Measurements from ENCODE around the gene DUSP22. TPM values are rescaled to one million over a fixed set of nuclear protein-coding genes. Genes with fewer than 3 reads are reported as not detected.

Gene DUSP22
- polyA plus RNA-seq, 1 of the 3 experiments (the other 2 are of a cell fraction) = 6.8 TPM

GRCh38 chr6:250676-251075 is 41.6 kb upstream of the DUSP22 start:
- H3K4me2 ChIP-seq = no peak overlapping the region
- CTCF ChIA-PET = no interaction called here
- no peaks in the 10 kb centered on the region for H4K20me1 ChIP-seq (ENCODE audit: insufficient read depth)
- H3K9ac ChIP-seq = no peak overlapping the region
- no peaks in the 10 kb centered on the region for H3K4me1 ChIP-seq (ENCODE audit: control insufficient read depth in 1 of 2, insufficient read depth in 2 of 2, low read depth in 1 of 2, low read length in 1 of 2)
- no peak overlapping the region for H3K4me3 ChIP-seq (ENCODE audit: low read depth in 2 of 2, low read length in 1 of 2)
- no peaks in the 10 kb centered on the region for H3K9me3 ChIP-seq
- H3K27ac ChIP-seq (ENCODE audit: low read depth in 2 of 2, low read length in 1 of 2) = no peak overlapping the region
- H2AFZ ChIP-seq (ENCODE audit: low read depth) = no peak overlapping the region
- no peak for DNase-seq
- POLR2A ChIA-PET = no interaction called here
- no peaks in the 10 kb centered on the region for H3K79me2 ChIP-seq (ENCODE audit: insufficient read depth)
- H3K36me3 ChIP-seq (replicated peaks in 1 of 2; ENCODE audit: control insufficient read depth in 1 of 2, insufficient read depth in 2 of 2, low read length in 1 of 2) = no peaks in the 10 kb centered on the region
- no peaks in the 10 kb centered on the region for H3K9me2 ChIP-seq
- H3F3A ChIP-seq (replicated peaks; ENCODE audit: insufficient read depth) = no peaks in the 10 kb centered on the region
- peaks cover 36% of the 10 kb centered on the region; the same call in 1 of the 2 replicates for H3K27me3 ChIP-seq (ENCODE audit: insufficient read depth)
- TF ChIP-seq MEF2A (IDR thresholded peaks at IDR 0.05; ENCODE audit: borderline replicate concordance, low read depth) = no peak

DNA sequence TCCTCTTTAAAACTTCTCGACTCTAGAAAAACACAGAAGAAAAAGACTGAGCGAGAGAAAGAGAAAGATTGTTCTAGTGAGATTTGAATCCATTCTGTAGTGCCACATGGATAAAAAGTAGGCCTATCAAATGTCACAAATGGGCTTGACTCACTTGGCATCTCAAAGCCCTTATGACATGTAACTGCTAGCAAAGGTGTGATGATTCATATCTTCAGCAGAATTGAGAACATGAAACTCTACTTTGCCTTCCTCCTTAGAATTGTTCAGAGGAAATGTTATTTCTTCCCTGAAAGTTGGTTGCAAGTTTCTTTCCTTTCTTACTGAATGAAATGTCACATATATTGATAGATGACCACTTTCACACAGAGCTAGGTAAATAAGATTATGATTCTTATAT is 40.4 kb upstream of the DUSP22 start:
- Histone ChIP-seq H3K9me3 (no peaks in the 10 kb centered on the region), H3K27ac (ENCODE audit: low read depth in 2 of 2, low read length in 1 of 2) (no peak overlapping the region), H3K4me1 (ENCODE audit: control insufficient read depth in 1 of 2, insufficient read depth in 2 of 2, low read depth in 1 of 2, low read length in 1 of 2) (no peaks in the 10 kb centered on the region), H3K9ac (no peak overlapping the region), H3K36me3 (replicated peaks in 1 of 2; ENCODE audit: control insufficient read depth in 1 of 2, insufficient read depth in 2 of 2, low read length in 1 of 2) (no peaks in the 10 kb centered on the region), H2AFZ (ENCODE audit: low read depth) (no peak overlapping the region), H3K4me3 (ENCODE audit: low read depth in 2 of 2, low read length in 1 of 2) (no peak overlapping the region), H3K79me2 (ENCODE audit: insufficient read depth) (no peaks in the 10 kb centered on the region), H4K20me1 (ENCODE audit: insufficient read depth) (no peaks in the 10 kb centered on the region), H3K27me3 (ENCODE audit: insufficient read depth) (peaks cover 42% of the 10 kb centered on the region; the same call in 1 of the 2 replicates), H3K9me2 (no peaks in the 10 kb centered on the region), H3F3A (replicated peaks; ENCODE audit: insufficient read depth) (no peaks in the 10 kb centered on the region), H3K4me2 (no peak overlapping the region)
- 1% methylated on average over 2 of the region's 2 CpGs for WGBS (ENCODE audit: low lambda C conversion rate)
- TF ChIP-seq YY1 (IDR thresholded peaks at IDR 0.05; ENCODE audit: low read depth) (no peak), RFX5 (IDR thresholded peaks at IDR 0.05; ENCODE audit: low read length) (no peak), SIN3A (IDR thresholded peaks at IDR 0.05; ENCODE audit: borderline replicate concordance, low read depth, low read length) (no peak), GABPA (IDR thresholded peaks at IDR 0.05; ENCODE audit: low read depth) (no peak)
- CTCF ChIA-PET = no interaction called here
- POLR2A ChIA-PET = no interaction called here
- DNase-seq = no peak

DNA sequence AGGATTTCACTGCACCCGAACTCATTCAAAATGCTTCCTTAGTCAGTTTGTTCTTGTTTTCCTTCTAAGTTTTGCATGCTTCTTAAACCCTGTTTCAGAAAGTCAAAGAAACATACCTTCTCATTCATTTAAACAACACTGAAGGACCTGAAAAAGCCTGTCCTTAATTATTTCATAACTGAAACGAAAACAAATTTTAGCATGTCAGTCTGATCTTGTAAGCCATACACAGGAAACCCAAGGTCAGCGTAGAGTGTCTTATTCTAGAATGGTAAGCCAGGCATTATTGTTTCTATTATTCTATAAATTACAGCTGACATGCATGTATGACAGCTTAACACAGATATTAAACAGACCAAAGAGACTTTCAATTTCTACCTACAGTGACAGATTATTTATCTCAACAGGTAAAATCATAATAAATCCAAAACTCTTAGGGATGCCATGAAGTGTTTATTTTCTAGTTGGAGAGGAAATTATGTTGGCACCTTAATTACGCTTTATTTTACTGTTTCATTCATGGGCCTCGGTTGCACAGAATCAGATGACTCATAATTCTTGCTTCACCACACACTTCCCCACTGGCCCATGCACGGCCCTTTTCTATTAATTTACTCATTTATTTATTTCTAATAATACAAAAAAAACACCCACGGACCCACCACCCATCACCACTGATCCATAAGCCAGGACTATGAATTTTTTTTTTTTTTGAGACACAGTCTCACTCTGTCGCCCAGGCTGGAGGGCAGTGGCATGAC is 39.3 kb upstream of the DUSP22 start:
- no peak overlapping the region for H2AFZ ChIP-seq (ENCODE audit: low read depth)
- H3F3A ChIP-seq (replicated peaks; ENCODE audit: insufficient read depth) = no peaks in the 10 kb centered on the region
- no peaks in the 10 kb centered on the region for H3K36me3 ChIP-seq (replicated peaks in 1 of 2; ENCODE audit: control insufficient read depth in 1 of 2, insufficient read depth in 2 of 2, low read length in 1 of 2)
- CTCF ChIA-PET = no interaction called here
- H3K9me3 ChIP-seq = no peaks in the 10 kb centered on the region
- WGBS (ENCODE audit: low lambda C conversion rate) = 18% methylated on average over 8 of the region's 8 CpGs
- no peak overlapping the region for H3K4me3 ChIP-seq (ENCODE audit: low read depth in 2 of 2, low read length in 1 of 2)
- no peak overlapping the region for H3K4me2 ChIP-seq
- no peaks in the 10 kb centered on the region for H3K9me2 ChIP-seq
- H3K27ac ChIP-seq (ENCODE audit: low read depth in 2 of 2, low read length in 1 of 2) = no peak overlapping the region
- POLR2A ChIA-PET = no interaction called here
- no peak overlapping the region for H3K9ac ChIP-seq
- DNase-seq = no peak
- no peaks in the 10 kb centered on the region for H4K20me1 ChIP-seq (ENCODE audit: insufficient read depth)
- H3K4me1 ChIP-seq (ENCODE audit: control insufficient read depth in 1 of 2, insufficient read depth in 2 of 2, low read depth in 1 of 2, low read length in 1 of 2) = no peaks in the 10 kb centered on the region
- peaks cover 40% of the 10 kb centered on the region; the same call in 1 of the 2 replicates for H3K27me3 ChIP-seq (ENCODE audit: insufficient read depth)
- H3K79me2 ChIP-seq (ENCODE audit: insufficient read depth) = no peaks in the 10 kb centered on the region
- TF ChIP-seq GABPA (IDR thresholded peaks at IDR 0.05; ENCODE audit: low read depth) (no peak), ELF1 (IDR thresholded peaks at IDR 0.05) (no peak), EZH2phosphoT487 (IDR thresholded peaks at IDR 0.05; ENCODE audit: borderline replicate concordance, low read depth) (no peak), CHD2 (IDR thresholded peaks at IDR 0.05; ENCODE audit: low read length, partially characterized antibody) (no peak), TCF12 (IDR thresholded peaks at IDR 0.05) (no peak), ZBTB33 (IDR thresholded peaks at IDR 0.05; ENCODE audit: borderline replicate concordance, low read depth) (no peak), REST (IDR thresholded peaks at IDR 0.05; ENCODE audit: low read depth, low read length) (no peak), YY1 (IDR thresholded peaks at IDR 0.05; ENCODE audit: low read depth) (no peak), RFX5 (IDR thresholded peaks at IDR 0.05; ENCODE audit: low read length) (no peak), RXRA (IDR thresholded peaks at IDR 0.05; ENCODE audit: borderline replicate concordance, low read depth) (no peak), FOXJ3 (CRISPR knock-in tag; IDR thresholded peaks at IDR 0.05) (no peak), SMC3 (IDR thresholded peaks at IDR 0.05; ENCODE audit: low read depth, low read length) (no peak), RAD21 (IDR thresholded peaks at IDR 0.05; ENCODE audit: low read length) (no peak)
- TF ChIP-seq, protein P1, sequence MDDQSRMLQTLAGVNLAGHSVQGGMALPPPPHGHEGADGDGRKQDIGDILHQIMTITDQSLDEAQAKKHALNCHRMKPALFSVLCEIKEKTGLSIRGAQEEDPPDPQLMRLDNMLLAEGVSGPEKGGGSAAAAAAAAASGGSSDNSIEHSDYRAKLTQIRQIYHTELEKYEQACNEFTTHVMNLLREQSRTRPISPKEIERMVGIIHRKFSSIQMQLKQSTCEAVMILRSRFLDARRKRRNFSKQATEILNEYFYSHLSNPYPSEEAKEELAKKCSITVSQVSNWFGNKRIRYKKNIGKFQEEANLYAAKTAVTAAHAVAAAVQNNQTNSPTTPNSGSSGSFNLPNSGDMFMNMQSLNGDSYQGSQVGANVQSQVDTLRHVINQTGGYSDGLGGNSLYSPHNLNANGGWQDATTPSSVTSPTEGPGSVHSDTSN (IDR thresholded peaks at IDR 0.05) = no peak
